Anterior cingulate cortex (tissue), 58 donors: Measurements from ENCODE around the gene AKIRIN1.
A peak's percentile ranks its signal among the peaks of the same experiment; 100 is the strongest.
"Not testable (repeated sequence)": the region's sequence is repeated elsewhere in the genome, so short reads cannot be mapped to it uniquely, and the experiment has no call there.

Experiments
- DNase-seq, 58 donors: peaks; one replicate each; lab custom pipeline; 2025; lab: John Stamatoyannopoulos, UW

The AKIRIN1 gene

DNA sequence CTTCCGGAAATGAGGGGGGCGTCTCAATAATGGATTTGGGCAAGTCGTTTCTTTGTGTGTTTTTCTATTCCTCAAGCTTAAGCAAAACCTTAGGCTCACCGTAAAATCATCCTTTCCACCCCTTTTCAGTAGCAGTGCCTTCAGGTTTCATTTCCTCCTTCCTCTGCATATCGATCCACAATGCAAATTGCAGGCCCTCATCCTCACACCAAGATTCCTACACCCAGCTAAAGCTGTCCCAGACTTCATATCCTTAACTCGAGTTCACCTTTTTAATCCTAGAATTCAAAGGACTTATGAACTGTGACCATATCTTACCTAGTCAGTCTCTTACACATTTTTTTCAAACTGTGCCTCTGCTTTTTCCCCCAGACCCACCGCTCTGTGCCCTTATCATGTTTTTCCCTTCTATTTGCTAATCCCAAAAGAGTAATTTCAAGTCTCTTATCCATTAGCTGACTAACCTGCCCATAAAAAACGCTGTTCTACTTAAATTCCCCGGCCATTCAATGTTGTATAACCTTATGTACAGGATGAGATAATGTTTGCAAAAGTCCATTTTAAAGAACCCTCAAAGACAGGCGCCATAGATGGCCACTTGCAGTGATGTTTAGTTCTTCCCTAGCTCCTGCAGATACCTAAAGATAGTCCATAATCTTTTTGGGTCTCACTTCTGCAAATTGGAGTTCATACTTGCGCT lies 1.5 kb downstream of the AKIRIN1 start:
- DNase-seq, result no peak

DNA sequence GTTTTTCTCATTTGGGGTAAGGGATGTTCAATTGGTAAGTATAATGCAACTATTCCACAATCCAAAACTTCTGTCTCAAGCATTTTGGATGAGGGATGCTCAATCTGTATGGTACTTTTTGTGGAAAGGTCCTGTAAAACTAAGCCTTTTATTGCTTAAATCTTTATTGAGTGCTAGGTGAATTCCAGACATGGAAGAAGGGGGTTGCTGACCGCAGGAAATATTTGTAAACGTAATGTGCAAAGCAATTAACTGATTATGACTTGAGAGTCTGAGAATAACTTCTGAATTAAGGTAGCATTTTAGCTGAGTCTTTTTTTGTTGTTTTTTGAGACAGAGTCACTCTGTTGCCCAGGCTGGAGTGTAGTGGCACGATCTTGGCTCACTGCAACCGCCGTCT lies 3.1 kb downstream of the AKIRIN1 start:
- no peak for DNase-seq

DNA sequence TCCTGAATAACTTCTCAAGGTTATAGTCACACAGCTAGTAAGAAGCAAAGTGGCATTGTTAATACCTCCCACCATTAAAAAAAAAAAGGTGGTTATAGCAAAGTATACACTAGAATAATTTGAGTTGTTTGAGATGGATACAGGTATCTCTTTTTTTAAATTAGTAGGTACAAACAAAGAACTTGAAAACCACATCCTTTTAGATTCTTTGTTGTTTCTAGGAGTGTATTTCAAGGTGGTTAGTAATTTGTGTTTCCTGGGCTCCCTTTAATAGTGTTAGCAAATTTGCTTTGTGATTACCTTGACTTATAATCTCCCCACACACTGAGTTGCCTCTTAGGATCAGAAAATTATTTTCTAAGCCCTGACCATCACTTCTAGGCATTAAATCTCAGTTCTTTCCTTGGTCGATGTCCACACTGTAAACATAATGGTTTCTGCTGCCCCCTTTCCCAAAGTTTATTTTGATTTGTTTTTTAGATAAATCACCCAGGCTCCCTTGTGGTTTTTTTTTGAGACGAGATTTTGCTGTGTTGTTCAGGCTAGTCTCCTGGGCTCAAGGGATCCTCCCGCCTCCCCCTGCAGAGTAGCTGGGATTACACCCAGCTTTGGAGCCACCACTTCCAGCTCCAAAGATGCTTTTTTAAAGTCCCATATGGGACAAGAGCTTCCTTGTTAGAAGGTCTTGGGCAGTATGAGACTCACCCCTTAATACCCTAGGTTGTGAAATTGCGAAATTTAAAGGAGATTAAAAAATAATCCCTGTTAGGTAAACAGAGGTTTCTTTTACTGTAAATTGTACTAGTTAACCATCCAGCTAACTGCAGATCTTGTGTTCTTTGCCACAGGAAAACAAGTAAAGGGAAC lies 6.2 kb downstream of the AKIRIN1 start:
- DNase-seq, result peak in 1 of 58 donors; percentile 42

DNA sequence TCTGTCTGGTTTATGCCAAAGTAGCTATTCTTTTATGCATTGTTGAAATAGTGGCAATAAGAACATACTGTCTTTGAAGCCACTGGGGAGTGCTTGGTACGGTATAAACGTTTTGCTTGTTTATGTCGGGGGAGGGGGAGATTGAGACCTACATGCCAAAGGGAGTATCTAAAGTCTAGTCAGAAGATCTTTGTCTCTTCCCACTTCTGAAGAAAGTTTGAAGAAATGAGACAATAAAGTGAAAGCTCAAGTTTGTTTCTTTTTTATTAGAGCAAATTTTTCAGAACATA lies 6.8 kb downstream of the AKIRIN1 start:
- no peak for DNase-seq

DNA sequence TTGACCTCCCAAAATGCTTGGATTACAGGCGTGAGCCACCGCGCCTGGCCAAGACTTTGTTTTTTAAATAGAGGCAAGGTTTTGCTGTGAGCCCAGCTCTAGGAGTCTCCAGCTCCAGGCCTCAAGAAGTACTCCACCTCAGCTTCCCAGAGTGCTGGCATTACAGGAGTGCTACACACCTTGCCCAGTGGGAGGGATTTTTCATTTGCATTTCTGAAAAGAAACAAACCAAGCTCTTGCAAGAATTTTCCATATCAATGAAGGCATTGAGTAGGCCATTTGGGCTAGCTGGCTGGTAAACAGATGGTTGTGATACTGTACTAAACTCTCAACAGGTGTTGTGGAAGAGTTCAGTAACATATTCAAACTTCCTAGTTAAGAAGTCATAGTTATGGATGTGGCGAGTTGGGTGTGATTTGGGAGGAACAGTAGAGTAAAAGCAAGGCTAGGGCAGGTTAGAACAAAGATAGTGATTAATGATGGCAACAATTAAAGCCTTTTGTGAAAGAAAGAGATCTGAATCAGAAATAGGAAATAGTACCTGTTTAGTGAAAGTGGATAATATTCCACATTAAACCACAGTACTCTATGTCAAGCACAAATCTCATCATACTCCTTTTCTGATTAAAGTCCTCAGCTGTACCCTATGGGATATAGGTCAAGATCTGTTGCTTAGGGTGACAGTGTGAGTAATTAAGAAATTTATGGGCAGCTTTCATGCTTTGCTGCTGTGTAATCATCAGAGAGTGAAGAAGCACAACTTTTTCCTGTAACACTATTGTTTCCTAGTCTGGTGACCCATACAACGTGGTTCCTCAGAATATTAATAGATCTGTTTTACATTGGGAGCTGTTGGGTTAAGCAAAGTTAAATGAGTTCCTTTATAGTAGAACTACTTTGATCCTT lies 10.7 kb downstream of the AKIRIN1 start:
- no peak for DNase-seq

DNA sequence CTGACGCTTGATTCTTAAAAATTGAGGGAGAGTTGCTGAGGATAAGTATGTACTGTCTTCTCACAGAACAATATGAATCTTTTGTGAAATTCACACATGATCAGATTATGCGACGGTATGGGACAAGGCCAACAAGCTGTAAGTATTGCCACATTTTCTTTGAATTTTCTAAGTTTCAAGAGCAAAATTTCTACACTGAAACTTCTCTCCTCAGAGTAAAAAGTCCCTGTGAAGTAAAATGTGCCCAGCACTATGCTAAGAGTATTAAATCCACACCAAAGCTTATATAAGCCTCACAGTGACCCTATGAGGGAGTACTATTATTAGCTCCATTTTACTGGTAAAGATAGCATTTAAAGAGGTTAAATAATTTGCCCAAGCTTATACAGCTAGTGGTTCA lies 12.2 kb downstream of the AKIRIN1 start:
- DNase-seq, result no peak

DNA sequence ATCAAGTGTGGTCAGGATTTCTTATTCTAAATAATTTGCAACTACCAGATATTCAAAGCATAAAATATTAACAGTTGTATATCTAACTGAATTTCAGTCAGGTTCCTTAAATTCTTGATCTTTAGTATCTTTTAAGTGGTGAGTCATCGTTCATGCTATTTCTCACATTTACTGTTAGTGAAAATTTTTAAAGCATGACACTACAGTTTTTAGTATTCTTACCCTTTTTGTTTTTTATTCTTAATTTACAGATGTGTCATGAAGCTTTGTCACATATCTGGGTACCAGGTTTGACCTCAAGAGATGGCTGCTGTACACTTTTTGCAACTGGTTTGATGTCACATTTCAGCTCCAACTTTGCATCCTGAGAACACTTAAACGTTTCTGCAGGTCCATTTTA lies 12.7 kb downstream of the AKIRIN1 start:
- no peak for DNase-seq

DNA sequence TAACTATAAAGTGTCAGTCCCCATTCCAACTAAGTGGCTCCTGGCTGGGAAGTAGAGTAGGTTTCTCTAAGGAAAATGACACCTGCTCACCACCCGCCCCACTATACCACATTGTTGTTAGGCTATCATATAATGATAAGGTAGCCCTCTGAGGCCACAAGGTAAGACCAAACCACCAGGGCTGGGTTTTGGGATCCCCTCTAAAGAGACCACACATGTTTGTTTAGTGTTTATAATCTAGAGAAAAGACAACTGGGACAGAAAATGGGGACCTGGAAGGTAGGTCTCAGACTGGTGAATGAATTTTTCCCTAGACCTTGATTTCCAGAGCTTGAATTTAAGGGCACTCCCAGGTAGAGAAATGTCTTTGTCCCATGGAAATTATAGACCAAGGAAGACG lies 15.2 kb downstream of the AKIRIN1 start:
- no peak for DNase-seq

DNA sequence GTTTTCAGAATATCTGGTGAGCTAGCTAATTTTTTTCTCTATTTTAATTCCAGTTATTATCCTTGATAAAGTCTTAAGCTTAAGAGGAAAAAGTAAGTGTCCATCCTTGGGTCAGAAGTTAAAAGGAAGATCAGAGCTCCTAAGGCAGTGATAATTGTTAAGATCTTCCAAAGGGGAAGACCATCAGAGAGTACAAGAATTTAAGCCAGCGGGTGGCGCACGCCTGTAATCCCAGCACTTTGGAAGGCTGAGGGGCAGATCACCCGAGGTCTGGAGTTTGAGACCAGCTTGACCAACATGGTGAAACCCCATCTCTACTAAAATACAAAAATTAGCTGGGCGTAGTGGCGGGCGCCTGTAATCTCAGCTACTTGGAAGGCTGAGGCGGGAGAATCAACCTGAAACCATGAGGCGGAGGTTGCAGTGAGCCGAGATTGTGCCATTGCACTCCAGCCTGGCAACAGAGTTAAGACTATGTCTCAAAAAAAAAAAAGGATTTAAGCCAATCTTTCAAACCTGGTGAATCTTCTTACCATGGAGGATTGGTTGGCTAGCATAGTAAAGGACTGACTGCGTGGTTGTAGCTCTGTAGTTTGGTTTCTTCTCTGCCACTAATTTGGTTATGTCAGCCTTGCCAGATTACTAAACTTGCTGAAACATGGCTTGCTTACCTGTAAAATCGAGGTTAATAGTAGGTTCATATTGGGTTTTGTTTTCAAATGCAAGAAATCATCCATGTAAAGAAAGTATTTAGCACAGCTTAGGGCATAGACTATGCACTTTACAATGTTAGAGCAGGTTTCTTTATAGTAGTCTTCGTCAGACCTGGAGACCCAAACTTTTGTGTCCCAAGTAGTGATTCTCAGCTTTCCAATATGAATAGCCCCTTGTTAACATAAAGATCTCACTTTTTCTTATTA lies 15.9 kb downstream of the AKIRIN1 start:
- DNase-seq, result no peak

DNA sequence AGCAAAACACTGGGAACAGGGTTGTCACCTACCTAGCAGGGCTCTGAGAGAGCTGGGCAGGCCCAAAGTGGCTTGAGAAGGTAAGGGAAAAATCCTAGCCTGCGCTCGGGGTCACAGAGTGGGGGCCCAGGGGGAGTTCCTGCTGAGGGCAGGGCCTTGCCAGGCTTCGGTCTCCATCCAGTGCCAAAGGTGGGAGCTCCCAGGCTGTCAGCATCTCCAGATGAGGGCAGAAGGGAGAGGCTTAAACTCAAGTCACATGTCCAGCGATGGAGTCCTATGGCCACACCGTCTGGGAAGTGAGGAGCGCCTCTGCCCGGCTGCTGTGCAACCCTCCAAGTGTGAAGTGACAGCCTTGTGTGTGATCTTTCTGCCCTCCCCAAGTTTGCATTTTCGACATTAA lies 23.9 kb downstream of the AKIRIN1 start:
- not testable (repeated sequence) for DNase-seq

DNA sequence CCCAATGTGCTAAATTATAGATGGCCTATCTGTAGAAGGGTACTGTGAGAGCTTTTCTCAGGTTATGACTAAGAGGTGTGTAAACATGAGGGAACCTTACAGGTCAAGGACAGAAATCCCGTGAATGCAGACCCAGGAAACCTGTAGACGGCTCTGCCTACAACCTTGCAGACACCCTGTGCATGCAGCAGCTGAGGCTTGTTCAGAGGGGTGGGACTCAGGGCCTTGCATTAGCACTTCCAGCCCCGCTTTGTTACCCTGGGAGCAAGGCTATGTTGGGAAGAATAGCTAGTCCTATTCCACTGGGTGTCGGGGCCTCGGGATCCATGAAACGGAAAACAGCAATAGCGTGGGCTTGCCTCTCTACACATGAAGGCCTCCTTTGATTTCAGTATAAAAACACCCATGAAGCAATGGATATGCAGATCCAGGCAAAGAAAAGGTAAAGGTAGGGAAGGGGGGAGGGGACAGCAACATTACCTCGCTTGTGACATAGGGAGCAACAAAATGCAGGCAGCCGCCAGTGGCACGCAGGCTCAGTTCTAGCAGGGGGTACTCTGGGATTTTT lies 25.6 kb downstream of the AKIRIN1 start:
- no peak for DNase-seq

DNA sequence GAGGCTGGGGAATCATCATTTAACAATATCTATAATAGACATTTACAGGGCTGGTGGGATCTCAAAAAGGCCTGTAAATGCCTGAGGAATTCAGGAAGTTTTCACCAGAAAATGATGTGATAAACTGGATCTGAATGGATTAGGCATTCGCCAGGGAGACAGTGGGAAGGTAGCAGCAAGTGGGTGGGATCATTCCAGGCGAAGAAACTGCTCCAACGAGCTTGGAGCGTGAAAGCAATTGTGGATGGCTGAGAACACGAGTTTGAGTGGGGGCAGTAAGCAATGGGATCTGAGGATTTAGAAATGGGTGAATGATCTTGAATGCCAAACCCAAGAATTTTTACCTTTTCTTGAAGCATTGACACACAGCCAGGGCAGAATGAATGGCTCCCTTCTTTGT lies 26.2 kb downstream of the AKIRIN1 start:
- peak in 3 of 58 donors; percentile 0 to 22 (median 4) for DNase-seq

DNA sequence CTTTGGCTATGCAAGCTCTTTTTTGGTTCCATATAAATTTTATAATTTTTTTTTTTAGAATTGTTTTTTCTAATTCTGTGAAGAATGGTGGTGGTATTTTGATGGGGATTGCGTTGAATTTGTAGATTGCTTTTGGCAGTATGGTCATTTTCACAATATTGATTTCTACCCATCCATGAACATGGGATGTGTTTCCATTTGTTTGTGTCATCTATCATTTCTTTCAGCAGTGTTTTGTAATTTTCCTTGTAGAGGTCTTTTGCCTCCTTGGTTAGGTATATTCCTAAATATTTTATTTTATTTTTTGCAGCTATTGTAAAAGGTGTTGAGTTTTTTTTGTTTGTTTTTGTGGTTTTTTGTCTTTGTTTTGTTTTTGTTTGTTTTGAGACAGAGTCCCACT lies 29.4 kb downstream of the AKIRIN1 start:
- DNase-seq, result not testable (repeated sequence)

DNA sequence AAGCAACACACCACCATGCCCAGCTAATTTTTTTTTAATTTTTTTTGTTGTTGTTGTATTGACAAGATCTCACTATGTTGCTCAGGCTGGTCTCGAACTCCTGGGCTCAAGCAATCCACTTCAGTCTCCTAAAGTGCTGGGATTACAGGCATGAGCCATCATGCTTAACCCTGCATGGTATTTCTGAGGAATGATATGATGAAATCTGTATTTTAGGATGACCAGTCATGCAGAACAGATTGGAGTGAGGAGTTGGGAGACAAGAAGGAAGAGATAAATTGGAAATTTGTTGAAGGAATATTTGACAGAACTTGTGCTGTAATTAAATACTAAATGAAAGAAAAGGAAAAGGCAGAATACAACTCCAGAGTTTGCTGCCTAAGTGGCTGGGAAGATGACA lies 30.4 kb downstream of the AKIRIN1 start:
- DNase-seq, result no peak

DNA sequence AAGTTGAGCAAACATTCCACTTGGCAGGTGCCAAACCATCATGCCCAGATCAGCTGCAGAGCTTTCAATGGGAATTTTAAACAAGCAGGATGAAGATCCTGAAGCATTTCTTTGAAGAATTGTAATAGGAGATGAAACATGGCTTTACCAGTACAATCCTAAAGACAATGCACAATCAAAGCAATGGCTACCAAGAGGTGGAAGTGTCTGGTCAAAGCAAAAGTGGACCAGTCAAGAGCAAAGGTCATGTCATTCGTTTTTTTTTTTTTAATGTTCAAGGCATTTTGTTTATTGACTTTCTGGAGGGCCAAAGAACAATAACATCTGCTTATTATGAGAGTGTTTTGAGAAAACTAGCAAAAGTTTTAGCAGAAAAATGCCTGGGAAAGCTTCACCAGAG lies 32.1 kb downstream of the AKIRIN1 start:
- no peak for DNase-seq

DNA sequence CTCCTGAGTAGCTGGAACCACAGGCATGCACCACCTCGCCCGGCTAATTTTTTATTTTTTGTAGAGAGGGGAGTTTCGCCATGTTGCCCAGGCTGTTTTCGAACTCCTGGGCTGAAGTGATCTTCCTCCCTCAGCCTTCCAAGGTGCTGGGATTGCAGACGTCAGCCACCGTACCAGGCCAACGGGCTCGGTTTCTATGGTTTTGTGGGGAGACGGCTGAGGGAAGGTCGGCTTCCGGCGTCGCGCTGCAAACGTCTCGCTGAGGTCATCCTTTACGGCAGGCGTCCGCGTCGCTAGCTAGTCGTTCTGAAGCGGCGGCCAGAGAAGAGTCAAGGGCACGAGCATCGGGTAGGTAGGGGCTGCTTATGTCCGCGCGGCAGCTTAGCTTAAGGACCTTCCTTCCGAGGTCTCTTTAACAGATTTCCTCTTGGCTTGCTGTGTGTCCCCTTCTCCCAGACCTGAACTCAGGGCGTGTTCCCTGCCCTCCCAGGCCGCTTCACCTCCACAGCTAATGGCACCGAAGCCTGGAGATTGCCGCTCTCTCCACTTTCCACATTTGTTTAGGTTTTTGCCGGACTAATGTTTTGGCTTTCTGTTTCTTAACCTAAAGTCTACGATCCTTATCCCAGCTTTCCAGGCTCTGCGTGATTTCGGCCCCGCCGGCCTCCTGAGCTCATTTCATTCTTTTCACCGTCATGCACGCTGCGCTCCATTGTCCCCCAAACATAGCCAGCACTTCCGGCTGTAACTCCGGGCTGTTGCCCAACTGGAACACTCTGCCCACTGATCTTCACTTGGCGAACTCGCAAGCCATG lies 35.2 kb downstream of the AKIRIN1 start, which contains the start of gene NDUFS5:
Gene NDUFS5 (plus strand): TSS at position 300 of the 815 bp plus-strand sequence. CDS start 2,375 bp downstream, outside the sequence.
- DNase-seq, result peak; percentile 46 to 94 (median 84)

DNA sequence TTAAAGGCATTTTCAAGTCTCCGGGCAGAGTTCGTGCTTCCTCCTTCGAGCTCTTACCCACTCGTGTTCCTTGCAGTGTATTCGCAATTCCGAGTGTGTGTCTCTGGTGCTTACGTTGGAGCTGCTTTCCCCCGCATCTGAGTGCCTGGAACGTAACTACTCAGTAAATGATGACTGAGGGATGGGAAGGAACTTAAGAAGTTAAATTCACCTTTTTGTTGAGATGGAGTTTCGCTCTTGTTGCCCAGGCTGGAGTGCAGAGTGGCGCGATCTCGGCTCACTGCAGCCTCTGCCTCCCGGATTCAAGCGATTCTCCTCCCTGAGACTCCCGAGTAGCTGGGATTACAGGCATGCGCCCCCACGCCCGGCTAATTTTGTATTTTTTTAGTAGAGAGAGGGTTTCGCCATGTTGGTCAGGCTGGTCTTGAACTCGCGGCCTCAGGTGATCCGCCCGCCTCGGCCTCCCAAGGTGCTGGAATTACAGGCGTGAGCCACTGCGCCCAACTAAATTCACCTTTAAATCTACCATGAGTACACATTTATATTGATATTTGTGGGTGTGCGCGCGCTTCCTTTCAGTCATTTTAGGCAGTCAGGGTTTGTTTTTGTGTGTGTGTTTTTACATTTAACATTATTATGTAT lies 35.9 kb downstream of the AKIRIN1 start:
- DNase-seq, result no peak

DNA sequence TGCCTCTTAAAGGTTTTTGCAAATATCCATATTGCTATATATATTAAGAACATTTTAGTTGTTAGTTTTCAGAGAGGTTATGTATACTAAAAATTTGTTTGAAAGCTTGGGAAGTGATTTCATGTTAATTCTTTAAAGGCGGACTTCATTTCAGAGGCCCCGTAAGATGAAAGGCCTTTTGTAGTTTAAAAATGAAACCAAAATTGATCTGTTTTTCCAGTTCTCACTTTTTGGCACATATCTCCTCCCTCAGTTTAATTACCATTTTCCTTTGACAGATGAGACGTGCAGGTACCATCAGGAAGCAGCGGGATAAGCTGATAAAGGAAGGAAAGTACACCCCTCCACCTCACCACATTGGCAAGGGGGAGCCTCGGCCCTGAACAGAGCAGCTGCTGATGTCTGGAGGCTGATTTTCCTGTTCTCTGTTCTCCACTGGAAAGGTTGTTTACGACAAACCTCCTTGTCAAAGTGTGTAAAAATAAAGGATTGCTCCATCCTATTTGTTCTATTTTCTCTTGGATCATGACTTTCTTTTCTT lies 43.1 kb downstream of the AKIRIN1 start:
- DNase-seq, result no peak
